NCI-H2196 treated with DMSO at 0.1 percent for 48 hours (cell line): ENCODE results near the gene MREG.

ENCODE experiments used
- DNase-seq: peaks from one replicate; lab custom pipeline; 2025; ENCODE audit not compliant: unreplicated experiment; lab: John Stamatoyannopoulos, UW

The MREG gene

DNA sequence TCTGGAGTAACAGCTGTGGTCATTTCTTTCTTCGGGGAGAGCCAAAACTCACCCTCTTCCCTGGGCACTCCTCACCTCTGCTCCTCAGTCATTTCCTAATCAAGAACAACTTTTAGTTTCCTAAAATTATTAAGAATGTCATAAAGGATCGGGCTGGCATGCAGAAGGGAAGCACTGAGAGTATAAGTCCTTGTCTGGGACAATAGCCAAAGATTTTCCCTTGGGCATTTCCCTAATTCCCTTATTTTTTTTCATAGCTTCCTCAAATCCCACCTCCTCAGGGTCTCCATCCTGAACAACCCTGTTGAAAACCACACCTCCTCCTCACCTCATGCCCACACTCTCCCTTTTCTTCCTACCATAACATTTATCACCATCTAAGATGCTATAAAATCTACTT, 115.0 kb downstream of the MREG start:
- DNase-seq, result no peak

DNA sequence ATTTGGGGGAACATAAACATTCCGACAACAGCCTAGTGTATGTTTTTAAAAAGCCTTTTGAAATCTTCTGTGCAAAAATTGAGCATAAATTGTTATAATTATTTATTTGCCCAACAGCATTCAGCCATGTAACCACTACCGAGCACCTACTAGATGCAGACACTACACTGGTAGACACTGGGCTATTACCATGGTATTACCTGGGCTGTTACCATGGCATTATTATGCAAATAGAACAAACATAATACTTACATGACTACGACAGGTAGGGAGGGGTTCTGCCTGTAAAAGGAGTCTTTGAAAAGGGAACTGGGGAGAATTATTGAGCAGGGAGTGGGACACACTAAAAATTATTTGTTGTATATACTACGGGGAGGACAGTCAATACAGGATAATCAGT, 116.4 kb downstream of the MREG start:
- DNase-seq, result no peak

DNA sequence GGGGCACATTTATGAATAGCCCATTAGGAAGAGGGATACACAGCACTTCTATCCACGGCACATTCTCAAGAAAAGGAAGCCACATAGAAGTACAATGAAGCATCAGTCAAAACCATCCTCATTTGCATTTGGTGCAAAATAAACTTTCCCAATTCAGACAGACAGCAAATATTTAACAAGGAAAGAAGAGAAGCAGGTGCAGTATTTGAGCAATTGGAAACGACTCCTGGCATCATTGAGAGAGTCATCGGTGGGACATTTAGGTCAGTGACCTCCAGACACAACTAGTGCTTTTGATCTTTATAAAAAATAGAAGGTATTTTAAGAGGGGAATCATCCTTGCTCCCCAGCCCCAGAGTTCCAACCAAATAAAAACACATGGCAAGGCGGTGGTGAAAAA, 118.0 kb downstream of the MREG start:
- DNase-seq, result no peak
